HCT116 (cell line): ENCODE results near the gene DAPK3. TPM values are rescaled to one million over a fixed set of nuclear protein-coding genes. Genes with fewer than 3 reads are reported as not detected.

Experiments
- ATAC-seq: fragments of 200-7000 bp; cut with Tn5 transposase; 2 replicates; pipeline ENCODE4 v1.9.1; 2020; ENCODE audit warnings: mild to moderate bottlenecking, moderate library complexity
- BruUV-seq: library from RNA; stranded (reverse); fragments of 400-500 nt; replicated peaks from 2 replicates; lab custom pipeline; 2021; lab: Mats Ljungman, UMichigan
- CTCF ChIA-PET: fragments of 300-600 bp; sonication (Branson Sonifier 250); formaldehyde crosslinking; loops from one replicate; lab custom pipeline; 2021; ENCODE audit warnings: antibody characterized with exemption; lab: Charles Lee
- POLR2A ChIA-PET: fragments of 300-600, 350-600 bp; sonication (Branson Sonifier 250); formaldehyde crosslinking; loops from one replicate; lab custom pipeline; 2021; ENCODE audit warnings: antibody characterized with exemption; lab: Charles Lee
- RAD21 ChIA-PET, 2 experiments: fragments of 300-600 bp; sonication (Branson Sonifier 250); formaldehyde crosslinking; loops; one replicate each; lab custom pipeline; 2023; ENCODE audit warnings: low total read pairs in 2 of 2; ENCODE audit not compliant: uncharacterized antibody in 2 of 2, unreplicated experiment in 2 of 2, low non-redundant PET in 1 of 2; lab: Charles Lee
- DNase-seq: peaks from one replicate; pipeline ENCODE4 v3.0.0-alpha.2; 2010; ENCODE audit warnings: low read depth, low spot score
- H2AFZ ChIP-seq: fragments of 200-600 bp; shearing (Covaris generic), sonication (generic); 2 replicates; pipeline ENCODE4 v1.6.1; 2017; ENCODE audit warnings: low read depth, mixed run types, mixed read lengths, antibody characterized with exemption, low read length; ENCODE audit not compliant: poor library complexity, severe bottlenecking
- H3K27ac ChIP-seq: 2 replicates; pipeline ENCODE4 v1.5.1; 2012; ENCODE audit warnings: low read depth, low read length
- H3K27me3 ChIP-seq: fragments of 200-600 bp; sonication (generic); 2 replicates; pipeline ENCODE4 v1.6.1; 2016; ENCODE audit warnings: mixed run types, low read length, mixed read lengths; ENCODE audit not compliant: insufficient read depth
- H3K36me3 ChIP-seq, 2 experiments: fragments of 200-500 bp in 1 of 2; fragments of 200-600 bp in 1 of 2; sonication (Bioruptor generic) in 1 of 2; sonication (generic) in 1 of 2; 2 replicates each; pipeline versions ENCODE4 v1.5.1 to v1.6.1; 2014 to 2016; ENCODE audit warnings: low read length in 2 of 2, inconsistent platforms in 1 of 2, mixed read lengths in 1 of 2, mixed run types in 1 of 2; ENCODE audit not compliant: insufficient read depth in 2 of 2, control insufficient read depth in 1 of 2
- H3K4me1 ChIP-seq, 2 experiments: fragments of 200-600 bp in 1 of 2; sonication (generic) in 1 of 2; 2 replicates each; pipeline versions ENCODE4 v1.5.1 to v1.6.1; 2012 to 2017; ENCODE audit warnings: low read length in 2 of 2, inconsistent platforms in 1 of 2, mild to moderate bottlenecking in 1 of 2, mixed read lengths in 1 of 2, mixed run types in 1 of 2, moderate library complexity in 1 of 2; ENCODE audit not compliant: insufficient read depth in 2 of 2, control insufficient read depth in 1 of 2
- H3K4me2 ChIP-seq: fragments of 200-600 bp; sonication (generic); 2 replicates; pipeline ENCODE4 v1.6.1; 2017; ENCODE audit warnings: mixed run types, low read length, mixed read lengths
- H3K4me3 ChIP-seq, 2 experiments: fragments of 200-600 bp in 1 of 2; sonication (generic) in 1 of 2; replicated peaks in 1 of 2; 2 replicates each; pipeline ENCODE4 v1.5.1; 2011 to 2016; ENCODE audit warnings: low read length in 2 of 2, control low read depth in 1 of 2, low read depth in 1 of 2, mild to moderate bottlenecking in 1 of 2, mixed read lengths in 1 of 2, mixed run types in 1 of 2
- H3K79me2 ChIP-seq: fragments of 200-600 bp; sonication (generic); 2 replicates; pipeline ENCODE4 v1.6.1; 2017; ENCODE audit warnings: mild to moderate bottlenecking, mixed run types, low read length, moderate library complexity, mixed read lengths; ENCODE audit not compliant: insufficient read depth
- H3K9ac ChIP-seq: fragments of 200-600 bp; sonication (generic); 2 replicates; pipeline ENCODE4 v1.6.1; 2016; ENCODE audit warnings: low read length, mixed read lengths
- H3K9me2 ChIP-seq: fragments of 200-600 bp; sonication (generic), shearing (Covaris generic); 2 replicates; pipeline ENCODE4 v1.6.1; 2017; ENCODE audit warnings: mixed run types, mild to moderate bottlenecking, moderate library complexity; ENCODE audit not compliant: insufficient read depth
- H3K9me3 ChIP-seq, 2 experiments: fragments of 200-500 bp in 1 of 2; fragments of 200-600 bp in 1 of 2; sonication (Bioruptor generic) in 1 of 2; sonication (generic) in 1 of 2; 2 replicates each; pipeline ENCODE4 v1.6.1; 2014 to 2017; ENCODE audit warnings: low read length in 2 of 2, mixed read lengths in 2 of 2, inconsistent platforms in 1 of 2, low read depth in 1 of 2, mild to moderate bottlenecking in 1 of 2, mixed run types in 1 of 2, moderate library complexity in 1 of 2; ENCODE audit not compliant: control insufficient read depth in 1 of 2, insufficient read depth in 1 of 2
- H4K20me1 ChIP-seq: fragments of 200-600 bp; sonication (generic), shearing (Covaris generic); 2 replicates; pipeline ENCODE4 v1.6.1; 2017; ENCODE audit warnings: mixed run types, mild to moderate bottlenecking, moderate library complexity; ENCODE audit not compliant: insufficient read depth
- EGR1 ChIP-seq: IDR thresholded peaks from 2 replicates; pipeline ENCODE4 v1.6.1; 2012; ENCODE audit warnings: low read depth
- POLR2AphosphoS5 ChIP-seq: IDR thresholded peaks from 2 replicates; pipeline ENCODE4 v1.6.1; 2011; ENCODE audit warnings: mild to moderate bottlenecking, low read depth, low read length, moderate library complexity
- REST ChIP-seq: IDR thresholded peaks from 2 replicates; pipeline ENCODE4 v1.6.1; 2012; ENCODE audit warnings: low read depth
- SP1 ChIP-seq: IDR thresholded peaks from 2 replicates; pipeline ENCODE4 v1.6.1; 2012; ENCODE audit warnings: low read depth
- ZNF274 ChIP-seq: fragments of 200-500 bp; sonication (Bioruptor generic); IDR thresholded peaks from 2 replicates; pipeline ENCODE4 v1.6.1; 2014; ENCODE audit warnings: mild to moderate bottlenecking, low read depth, low read length, inconsistent platforms
- intact Hi-C: fragments of 100-400 bp; cut with micrococcal nuclease; formaldehyde crosslinking; loops from 2 replicates; pipeline ENCODE4 v1.10.0; 2022
- total RNA-seq: library from RNA; stranded (reverse); gene quantifications from one replicate; pipeline ENCODE4 v1.2.1, GENCODE V29; 2021; ENCODE audit not compliant: unreplicated experiment
- TF ChIP-seq, protein P1 (sequence below): IDR thresholded peaks from 2 replicates; pipeline ENCODE4 v1.6.1; 2012
- TF ChIP-seq, protein P2 (sequence below): IDR thresholded peaks from 2 replicates; pipeline ENCODE4 v1.6.1; 2012

DAPK3 gene
- total RNA-seq, 1 experiment from 2014 or later = 54.8 TPM

DNA sequence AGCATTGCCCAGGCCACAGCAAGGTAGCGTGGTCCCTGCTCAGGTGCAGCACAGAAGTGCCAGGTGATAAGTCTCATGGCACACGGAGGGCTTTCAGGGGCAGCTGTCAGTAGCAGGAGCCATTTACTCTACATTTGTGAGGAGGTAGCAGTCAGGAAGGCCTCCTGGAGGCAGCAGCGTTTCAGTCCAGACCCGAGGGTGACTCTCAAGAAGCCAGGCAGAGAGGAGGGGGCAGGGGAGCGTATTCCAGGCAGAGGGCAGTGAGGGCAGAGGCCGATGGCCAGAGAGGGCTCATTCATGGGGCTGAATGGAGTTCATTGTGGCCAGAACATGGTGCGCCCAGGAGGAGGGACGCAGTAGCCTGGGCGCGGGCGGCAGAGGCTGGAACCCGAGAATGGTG lies 45.6 kb upstream of the DAPK3 start:
- peaks cover 3 to 5% of the 10 kb centered on the region in 2 experiments; a peak in 3 of 4 replicates for H3K36me3 ChIP-seq
- no peak overlapping the region for H3K4me2 ChIP-seq
- no peak overlapping the region for H3K9ac ChIP-seq
- intact Hi-C loops = no loop called here
- H2AFZ ChIP-seq = no peak overlapping the region
- no peak overlapping the region for H3K27ac ChIP-seq
- RAD21 ChIA-PET = no interaction called here
- H4K20me1 ChIP-seq = no peaks in the 10 kb centered on the region
- no peaks in the 10 kb centered on the region for H3K9me3 ChIP-seq
- no peaks in the 10 kb centered on the region for H3K4me1 ChIP-seq
- TF ChIP-seq ZNF274 = no peak
- no peak for TF ChIP-seq SP1
- no peak for TF ChIP-seq EGR1
- POLR2A ChIA-PET = no interaction called here
- peaks cover 73% of the 10 kb centered on the region for H3K79me2 ChIP-seq
- no peak overlapping the region for H3K4me3 ChIP-seq
- CTCF ChIA-PET = no interaction called here
- DNase-seq (no peak), ATAC-seq (no peak)
- no peaks in the 10 kb centered on the region for H3K9me2 ChIP-seq
- BruUV-seq = no TSS peak
- H3K27me3 ChIP-seq = no peaks in the 10 kb centered on the region

DNA sequence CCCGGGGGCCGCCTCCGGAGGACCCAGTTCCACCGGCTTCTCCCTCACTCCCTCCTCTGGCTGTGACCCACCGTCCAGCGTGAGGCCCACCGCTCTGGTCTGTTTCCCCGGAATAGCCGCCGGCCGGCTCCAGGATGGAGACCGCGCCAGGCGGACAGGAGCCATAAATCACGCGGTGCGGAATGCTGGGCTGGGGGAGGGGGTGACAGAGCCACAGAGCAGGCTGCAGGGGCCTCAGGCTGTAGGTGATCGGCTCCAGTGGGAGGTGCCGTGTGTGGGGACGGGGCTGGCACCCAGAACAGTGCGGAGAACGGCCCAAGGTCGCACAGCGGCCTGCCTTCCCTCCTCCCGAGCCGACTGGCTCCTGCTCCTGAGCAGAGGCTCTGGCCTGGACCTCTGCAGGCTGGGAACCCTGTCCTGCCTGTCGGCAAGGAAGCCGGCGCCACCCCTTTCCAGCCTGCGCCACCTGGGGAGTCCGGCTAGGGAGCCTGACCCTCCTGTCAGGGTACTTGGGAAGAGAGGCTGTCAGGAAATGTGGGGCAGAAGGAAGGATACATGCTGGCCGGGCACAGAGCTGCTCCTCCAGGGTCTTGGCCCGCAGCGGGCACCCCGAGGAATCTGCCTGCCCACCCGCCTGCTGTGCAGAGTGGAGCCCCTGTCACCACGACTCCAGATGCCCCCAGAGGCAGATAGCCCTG lies 45.0 kb upstream of the DAPK3 start:
- H3K4me2 ChIP-seq = no peak overlapping the region
- no TSS peak for BruUV-seq
- TF ChIP-seq, protein P1, sequence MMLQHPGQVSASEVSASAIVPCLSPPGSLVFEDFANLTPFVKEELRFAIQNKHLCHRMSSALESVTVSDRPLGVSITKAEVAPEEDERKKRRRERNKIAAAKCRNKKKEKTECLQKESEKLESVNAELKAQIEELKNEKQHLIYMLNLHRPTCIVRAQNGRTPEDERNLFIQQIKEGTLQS = no peak
- no peak for TF ChIP-seq POLR2AphosphoS5
- TF ChIP-seq, protein P2, sequence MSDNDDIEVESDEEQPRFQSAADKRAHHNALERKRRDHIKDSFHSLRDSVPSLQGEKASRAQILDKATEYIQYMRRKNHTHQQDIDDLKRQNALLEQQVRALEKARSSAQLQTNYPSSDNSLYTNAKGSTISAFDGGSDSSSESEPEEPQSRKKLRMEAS = no peak
- no peak for TF ChIP-seq REST
- TF ChIP-seq, all 23 proteins: peak for 0
- Histone ChIP-seq H3K4me3 (no peak overlapping the region), H2AFZ (no peak overlapping the region), H3K27me3 (no peaks in the 10 kb centered on the region), H3K36me3 (peaks cover 3 to 5% of the 10 kb centered on the region in 2 experiments; a peak in 3 of 4 replicates), H3K9ac (no peak overlapping the region), H3K79me2 (peaks cover 73% of the 10 kb centered on the region), H3K9me3 (no peaks in the 10 kb centered on the region), H4K20me1 (no peaks in the 10 kb centered on the region), H3K4me1 (no peaks in the 10 kb centered on the region), H3K27ac (no peak overlapping the region; the same call in 1 of the 2 replicates), H3K9me2 (no peaks in the 10 kb centered on the region)
- no peak for ATAC-seq
- no peak for DNase-seq
- intact Hi-C loops = no loop called here
- ChIA-PET CTCF (no interaction called here), RAD21 (no interaction called here), POLR2A (no interaction called here)
